PC-9 (cell line): ENCODE data around the gene EXOC4.

Experiments
- CTCF ChIP-seq: fragments of 200-600 bp; sonication (generic); conservative IDR thresholded peaks from 2 replicates; pipeline ENCODE4 v1.6.1; 2017; ENCODE audit warnings: mixed run types, antibody characterized with exemption, mild to moderate bottlenecking, moderate library complexity
- EZH2 ChIP-seq: fragments of 200-600 bp; sonication (generic); IDR thresholded peaks from 2 replicates; pipeline ENCODE4 v1.8.0; 2017; ENCODE audit warnings: antibody characterized with exemption, low read depth

DNA sequence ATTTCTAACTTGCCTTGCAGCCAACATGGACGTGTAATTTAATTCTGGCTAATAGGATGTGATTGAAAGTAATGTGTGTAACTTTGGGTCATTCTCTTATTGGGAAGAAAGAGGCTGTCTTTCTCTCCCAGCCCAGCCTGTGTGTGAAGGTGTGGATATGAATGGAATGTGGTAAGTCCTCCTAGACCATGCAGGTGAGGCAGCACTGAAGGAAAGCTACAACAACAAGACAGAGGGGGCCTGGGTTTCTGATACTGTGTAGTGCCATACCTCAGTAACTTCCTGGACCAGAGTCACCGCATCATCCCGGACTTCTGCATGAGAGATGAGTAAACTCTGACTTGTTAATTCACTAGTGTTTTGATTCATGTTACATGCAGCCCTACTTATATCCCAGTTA lies 237.0 kb downstream of the EXOC4 start:
- TF ChIP-seq CTCF (no peak), EZH2 (no peak)
